Measurements from ENCODE around the gene IGFBP5. TPM values are rescaled to one million over a fixed set of nuclear protein-coding genes. Genes with fewer than 3 reads are reported as not detected.

IGFBP5 gene
- total and polyA plus RNA-seq, 9 of the 15 experiments (the other 6 are each of a cell fraction or from before 2014, with no cell fraction given), result 0.01 to 1.9 (median 0.03) TPM; not detected in 6

GRCh38 chr2:216654528-216655052 lies 40.8 kb downstream of the IGFBP5 start (continued):
- TF ChIP-seq SRSF9 (IDR thresholded peaks at IDR 0.05; ENCODE audit: borderline replicate concordance, low read depth, low read length) (no peak), BCLAF1 (IDR thresholded peaks at IDR 0.05; ENCODE audit: borderline replicate concordance in 1 of 2, control insufficient read depth in 1 of 2, low read depth in 2 of 2, low read length in 1 of 2) (no peak), KLF10 (CRISPR knock-in tag; IDR thresholded peaks at IDR 0.05) (no peak), NRF1 (conservative IDR thresholded peaks at IDR 0.05 in 1 of 2, IDR thresholded peaks at IDR 0.05 in 1 of 2) (no peak), ZNF431 (CRISPR knock-in tag; IDR thresholded peaks at IDR 0.05) (no peak), ZFPM2 (CRISPR knock-in tag; IDR thresholded peaks at IDR 0.05) (no peak)

GRCh38 chr2:216653931-216654365 lies 41.4 kb downstream of the IGFBP5 start:
- ATAC-seq (no peak), FAIRE-seq (no peak), DNase-seq (ENCODE audit: extremely low read depth in 1 of 4, low spot score in 3 of 4) (no peak)
- BruUV-seq (replicated peaks), result no TSS peak
- Histone ChIP-seq H3K9me1 (ENCODE audit: control insufficient read depth, insufficient read depth, low read length) (no peaks in the 10 kb centered on the region), H4K20me1 (replicated peaks; ENCODE audit: control insufficient read depth, insufficient read depth, low read length) (no peaks in the 10 kb centered on the region), H3K27ac (ENCODE audit: extremely low read depth, low read depth, low read length) (no peak overlapping the region), H2AFZ (ENCODE audit: low read depth, low read length) (no peak overlapping the region), H3K4me2 (ENCODE audit: insufficient read depth, low read length) (no peak overlapping the region), H3K27me3 (ENCODE audit: control insufficient read depth in 2 of 2, insufficient read depth in 2 of 2, low read length in 2 of 2) (peaks cover 5 to 40% of the 10 kb centered on the region in 2 experiments; a peak in 4 of 5 replicates), H3K9ac (ENCODE audit: insufficient read depth in 1 of 2, low read depth in 2 of 2, low read length in 2 of 2) (no peak overlapping the region), H3K9me3 (replicated peaks; ENCODE audit: control insufficient read depth, insufficient read depth, low read depth, low read length) (no peaks in the 10 kb centered on the region), H3K79me2 (ENCODE audit: control insufficient read depth, insufficient read depth, low read length) (no peaks in the 10 kb centered on the region), H3K4me3 (no peak overlapping the region), H3K4me1 (replicated peaks in 1 of 2; ENCODE audit: control insufficient read depth in 2 of 2, insufficient read depth in 2 of 2, low read length in 2 of 2) (no peaks in the 10 kb centered on the region; a peak in 1 of 5 replicates), H3K36me3 (ENCODE audit: control insufficient read depth, insufficient read depth, low read length) (no peaks in the 10 kb centered on the region)
- ChIA-PET POLR2A (no interaction called here), CTCF (ENCODE audit: low intra/inter-chr PET ratio) (no interaction called here)
- intact Hi-C loops (cut with micrococcal nuclease) (no loop called here), in situ Hi-C loops (cut with MboI) (loop anchor here (25.0 kb wide), 1 partner anchor 442 kb away; no protein-coding TSS in a partner anchor)
- 0% methylated on average over 2 of the region's 2 CpGs for WGBS (ENCODE audit: insufficient coverage, low coverage, missing lambda C conversion rate)
- TF ChIP-seq SREBF2 (CRISPR knock-in tag; IDR thresholded peaks at IDR 0.05) (no peak), POLR2A (conservative IDR thresholded peaks at IDR 0.05) (no peak), MAFF (IDR thresholded peaks at IDR 0.05; ENCODE audit: low read length) (no peak)

All from K562 (cell line).